ENCODE data around the gene RFX2.
"Not testable (repeated sequence)": the region's sequence is repeated elsewhere in the genome, so short reads cannot be mapped to it uniquely, and the experiment has no call there.

RFX2 gene

DNA sequence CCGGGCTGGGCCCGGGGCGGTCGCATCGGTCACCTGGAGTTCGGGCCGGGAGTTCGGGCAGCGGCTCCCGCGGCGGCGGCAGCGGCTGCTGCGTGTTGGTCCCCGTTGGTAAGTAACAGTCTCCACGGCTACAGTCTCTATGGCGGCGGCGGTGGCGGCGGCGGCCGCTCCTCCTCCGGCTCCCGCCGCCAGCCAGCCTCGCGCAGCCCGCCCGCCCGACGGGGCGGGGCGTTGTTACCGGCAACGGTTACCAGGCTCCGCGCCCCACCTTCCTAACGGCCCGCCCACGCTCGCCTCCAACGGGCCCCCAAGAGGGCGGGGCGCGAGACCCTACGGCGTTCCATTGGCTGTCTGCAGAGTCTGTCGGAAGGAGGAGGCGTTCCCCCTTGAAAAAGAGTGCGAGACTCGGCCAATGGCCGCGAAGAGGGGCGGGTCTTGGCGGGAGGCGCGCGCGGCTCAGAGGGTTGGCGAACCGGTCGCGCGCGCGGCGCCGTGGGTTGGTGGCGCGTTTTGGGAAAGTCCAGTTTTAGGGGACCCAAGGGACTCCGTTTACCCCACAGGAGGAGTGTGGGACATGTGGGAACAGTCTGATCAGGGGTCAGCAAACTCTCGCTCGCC lies at the start of gene RFX2:
RFX2 (minus strand) TSS at position 141 of the 618 bp plus-strand sequence. CDS start 63,004 bp downstream, outside the sequence.
- peak; percentile 99 for DNase-seq (ENCODE audit: low spot score)

DNA sequence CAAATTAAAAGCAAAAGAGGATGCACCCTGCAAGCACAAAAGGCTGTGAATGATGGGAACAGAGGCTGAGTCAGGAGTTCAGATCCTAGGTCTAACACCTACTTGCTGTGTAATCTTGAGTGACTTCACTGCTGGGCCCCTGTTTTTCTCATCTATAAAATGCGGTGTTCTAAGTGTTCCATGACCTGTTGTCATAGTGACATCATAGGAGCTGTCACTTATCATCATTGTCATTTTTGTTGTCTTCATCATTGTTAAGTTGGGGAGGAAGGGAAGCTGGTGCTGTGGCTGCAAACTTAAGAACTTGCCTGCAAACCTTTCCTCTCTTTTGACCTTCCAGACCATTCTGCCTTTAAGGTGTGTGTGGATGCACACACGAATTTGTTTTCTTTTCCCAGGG lies 45.7 kb upstream of the RFX2 start:
- DNase-seq (ENCODE audit: low spot score) = no peak

- DNase-seq (ENCODE audit: low spot score) = no peak
Observed at GRCh38 chr19:6150289-6150688, 40.0 kb upstream of the RFX2 start.

DNA sequence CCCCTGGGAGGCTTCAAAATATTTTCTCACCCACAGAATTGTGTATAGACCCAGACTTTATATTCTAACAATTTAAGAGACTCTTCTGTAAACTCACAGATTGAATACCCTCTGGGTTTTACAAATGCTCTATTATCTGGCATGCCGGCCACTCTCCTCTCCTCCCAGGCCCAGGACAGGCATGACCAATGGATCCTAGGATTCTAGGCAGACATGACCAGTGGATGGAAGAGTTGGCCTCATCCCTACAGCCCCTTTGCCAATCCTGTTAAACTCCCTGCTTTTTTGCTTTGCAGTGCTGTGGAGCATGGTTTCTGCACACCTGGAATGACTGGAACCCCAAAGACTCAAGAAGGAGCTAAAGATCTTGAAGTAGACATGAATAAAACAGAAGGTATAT lies 30.9 kb upstream of the RFX2 start:
- no peak for DNase-seq (ENCODE audit: low spot score)

GRCh38 chr19:6138511-6138910 lies 28.2 kb upstream of the RFX2 start:
- no peak for DNase-seq (ENCODE audit: low spot score)

DNA sequence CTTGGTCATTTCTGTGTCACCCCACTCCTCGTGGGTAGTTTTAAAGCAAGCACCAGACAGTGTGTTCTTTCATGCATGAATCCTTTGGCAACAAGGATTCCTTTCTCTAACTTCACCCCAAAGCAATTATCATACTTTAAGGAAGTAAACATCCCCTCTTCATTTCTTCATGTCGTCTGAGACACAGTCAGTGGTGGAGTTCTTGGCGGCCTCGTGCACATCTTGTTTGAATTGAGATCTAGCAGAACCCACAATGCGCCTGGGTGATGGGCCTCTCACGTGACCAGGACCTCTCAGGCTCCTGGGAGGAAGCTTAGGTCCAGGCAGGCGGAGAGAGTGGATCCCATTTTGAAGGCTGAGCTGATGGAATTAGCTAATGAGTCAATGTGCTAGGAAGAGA lies 27.8 kb upstream of the RFX2 start:
- DNase-seq (ENCODE audit: low spot score) = peak; percentile 53

DNA sequence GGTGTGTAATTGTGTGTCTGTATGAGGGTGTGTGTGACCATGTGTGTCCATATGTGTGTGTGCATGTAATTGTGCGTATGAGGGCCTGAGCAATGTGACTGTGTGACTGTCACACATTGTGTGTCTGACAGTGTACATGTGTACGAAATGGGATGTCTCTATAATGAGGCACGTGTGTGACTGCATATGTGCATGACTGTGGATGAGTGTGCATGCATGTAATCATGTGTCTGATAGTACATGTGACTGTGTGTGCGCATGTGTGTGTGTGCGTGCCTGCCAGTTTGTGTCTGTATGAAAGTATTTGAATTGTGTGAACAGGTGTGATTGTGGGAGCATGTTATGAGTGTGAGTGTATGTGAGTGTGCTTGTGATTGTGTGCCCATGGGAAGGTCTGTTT lies 22.9 kb upstream of the RFX2 start:
- DNase-seq (ENCODE audit: low spot score) = no peak

DNA sequence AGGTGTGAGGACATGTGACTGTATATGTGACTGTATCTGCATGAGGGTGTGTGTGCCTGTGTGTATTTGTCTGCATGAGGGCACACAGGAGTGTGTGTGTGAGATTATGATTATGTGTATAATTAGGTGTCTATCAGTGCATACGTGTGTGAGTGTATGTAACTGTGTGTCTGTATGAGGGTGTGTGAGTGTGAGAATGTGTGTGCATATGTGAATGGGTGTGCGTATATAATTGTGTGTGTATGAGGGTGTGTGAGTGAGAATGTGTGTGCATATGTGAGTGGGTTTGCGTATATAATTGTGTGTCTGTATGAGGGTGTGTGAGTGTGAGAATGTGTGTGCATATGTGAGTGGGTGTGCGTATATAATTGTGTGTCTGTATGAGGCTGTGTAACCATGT lies 22.2 kb upstream of the RFX2 start:
- DNase-seq (ENCODE audit: low spot score) = no peak

GRCh38 chr19:6127716-6128335 lies 17.5 kb upstream of the RFX2 start:
- no peak for DNase-seq (ENCODE audit: low spot score)

DNA sequence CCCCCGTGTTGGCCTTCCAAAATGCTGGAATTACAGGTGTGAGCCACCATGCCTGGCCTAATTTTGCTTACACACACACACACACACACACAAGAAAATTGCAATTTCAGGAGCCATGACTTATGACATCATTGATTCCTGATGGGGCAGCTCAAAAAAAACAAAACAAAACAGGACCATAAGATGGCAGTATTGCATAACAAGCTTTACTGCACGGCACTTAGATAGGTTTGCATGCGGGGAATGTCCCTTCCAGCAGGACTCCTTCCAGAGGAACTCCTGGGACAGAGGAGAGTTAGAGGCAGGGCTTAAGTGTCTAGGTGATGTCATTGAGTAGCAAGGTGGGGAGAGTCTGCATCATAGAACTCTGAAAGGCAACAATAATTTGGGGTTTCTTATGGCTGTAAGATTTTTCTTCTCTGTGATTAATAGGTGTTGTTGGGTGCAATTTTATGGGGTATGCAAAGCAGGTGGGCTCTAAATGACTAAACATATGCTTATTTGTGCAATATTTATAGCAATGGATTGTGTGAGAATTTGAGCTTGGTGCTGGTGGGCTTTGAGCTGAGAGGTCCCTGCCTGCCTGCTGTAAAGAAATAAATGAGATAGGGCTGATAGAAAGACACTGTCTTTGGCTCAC lies 16.2 kb upstream of the RFX2 start:
- DNase-seq (ENCODE audit: low spot score) = peak; percentile 71

DNA sequence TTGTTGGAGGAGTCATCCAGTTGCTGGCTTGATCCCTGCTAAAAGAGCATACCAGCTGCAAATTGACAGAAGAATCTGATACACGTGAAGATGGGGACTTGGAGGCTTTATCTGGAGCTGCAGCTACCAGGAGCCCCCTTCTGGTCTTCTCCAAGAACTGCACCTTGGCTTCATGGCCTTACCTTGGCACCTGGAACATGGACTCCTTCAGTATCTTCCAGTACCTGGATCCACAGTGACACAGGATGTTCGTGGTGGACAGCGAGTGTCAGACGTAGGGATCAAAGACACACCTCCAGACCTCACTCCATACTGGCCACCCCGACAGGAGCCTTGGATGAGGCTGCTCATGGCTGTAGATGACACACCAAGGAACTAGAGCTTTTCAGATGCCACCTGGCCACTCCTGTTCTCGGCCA lies 15.3 kb upstream of the RFX2 start:
- peak; percentile 57 for DNase-seq (ENCODE audit: low spot score)

- DNase-seq (ENCODE audit: low spot score) = no peak
Observed at GRCh38 chr19:6119031-6119430, 8.7 kb upstream of the RFX2 start.

DNA sequence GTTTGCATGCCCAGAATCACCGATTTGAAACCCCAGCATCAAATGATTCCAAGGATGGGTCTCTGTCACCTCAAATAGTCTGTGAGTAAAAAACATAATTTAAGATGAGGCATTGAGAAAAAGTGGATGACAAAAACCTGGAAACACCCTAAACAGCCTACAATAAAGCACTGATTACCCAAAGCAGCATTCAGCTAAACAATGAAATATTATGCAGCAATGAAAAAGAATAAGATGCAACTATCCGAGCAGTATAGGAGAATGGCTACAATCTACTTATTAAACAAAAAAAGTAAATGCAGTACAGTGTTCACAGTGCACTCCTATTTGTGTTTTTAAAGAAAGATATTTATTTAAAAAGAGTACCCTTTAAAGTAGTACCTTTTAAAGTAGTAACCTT lies 7.7 kb upstream of the RFX2 start:
- no peak for DNase-seq (ENCODE audit: low spot score)

DNA sequence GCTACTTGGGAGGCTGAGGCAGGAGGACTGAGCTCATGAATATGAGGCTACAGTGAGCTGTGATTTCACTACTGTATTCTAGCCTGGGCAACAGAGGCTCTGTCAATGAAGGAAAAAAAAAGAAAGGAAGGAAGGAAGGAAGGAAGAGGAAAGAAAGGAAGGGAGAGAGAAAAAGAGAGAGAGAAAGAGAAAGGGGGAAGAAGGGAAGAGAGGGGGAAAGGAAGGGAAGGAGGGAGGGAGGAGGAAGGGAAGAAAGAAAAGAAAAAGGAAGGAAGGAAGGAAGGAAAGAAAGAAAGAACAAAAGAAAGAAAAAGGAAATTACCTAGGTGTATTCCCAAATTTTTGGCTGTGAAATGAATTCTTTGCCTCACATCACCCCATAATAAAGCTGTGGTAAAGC lies 7.2 kb upstream of the RFX2 start:
- no peak for DNase-seq (ENCODE audit: low spot score)

GRCh38 chr19:6116749-6117430 lies 6.6 kb upstream of the RFX2 start:
- DNase-seq (ENCODE audit: low spot score) = no peak

- no peak for DNase-seq (ENCODE audit: low spot score)
Observed at GRCh38 chr19:6115992-6116391, 5.7 kb upstream of the RFX2 start.

DNA sequence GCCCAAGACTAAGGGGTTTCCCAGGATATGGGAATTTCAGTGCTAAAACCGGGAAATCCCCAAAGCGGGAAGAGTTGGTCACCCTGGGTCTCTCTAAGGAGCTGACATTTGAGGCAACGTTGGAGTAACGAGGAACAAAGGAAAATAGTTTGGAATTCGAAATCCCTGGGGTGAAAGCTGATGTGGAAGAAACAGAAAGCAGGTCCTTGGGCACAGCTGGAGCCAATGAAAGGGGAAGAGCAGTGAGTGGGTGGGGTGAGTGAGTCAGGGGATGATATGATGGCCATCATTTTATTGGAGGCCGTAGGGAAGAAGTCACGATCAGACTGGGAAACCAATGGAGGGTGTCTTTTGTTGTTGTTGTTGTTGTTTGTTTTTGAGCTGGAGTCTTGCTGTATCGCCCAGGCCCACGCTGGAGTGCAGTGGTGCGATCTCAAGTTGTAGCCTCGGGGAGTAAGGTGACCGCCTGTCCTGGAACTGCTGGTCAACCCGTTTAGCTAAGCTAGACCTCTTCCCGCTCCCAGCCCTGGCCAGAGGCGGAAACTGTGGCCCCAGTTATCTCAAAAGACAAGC lies 3.4 kb upstream of the RFX2 start:
- no peak for DNase-seq (ENCODE audit: low spot score)

GRCh38 chr19:6109947-6110346 lies 353 bp downstream of the RFX2 start:
- DNase-seq (ENCODE audit: low spot score) = no peak

DNA sequence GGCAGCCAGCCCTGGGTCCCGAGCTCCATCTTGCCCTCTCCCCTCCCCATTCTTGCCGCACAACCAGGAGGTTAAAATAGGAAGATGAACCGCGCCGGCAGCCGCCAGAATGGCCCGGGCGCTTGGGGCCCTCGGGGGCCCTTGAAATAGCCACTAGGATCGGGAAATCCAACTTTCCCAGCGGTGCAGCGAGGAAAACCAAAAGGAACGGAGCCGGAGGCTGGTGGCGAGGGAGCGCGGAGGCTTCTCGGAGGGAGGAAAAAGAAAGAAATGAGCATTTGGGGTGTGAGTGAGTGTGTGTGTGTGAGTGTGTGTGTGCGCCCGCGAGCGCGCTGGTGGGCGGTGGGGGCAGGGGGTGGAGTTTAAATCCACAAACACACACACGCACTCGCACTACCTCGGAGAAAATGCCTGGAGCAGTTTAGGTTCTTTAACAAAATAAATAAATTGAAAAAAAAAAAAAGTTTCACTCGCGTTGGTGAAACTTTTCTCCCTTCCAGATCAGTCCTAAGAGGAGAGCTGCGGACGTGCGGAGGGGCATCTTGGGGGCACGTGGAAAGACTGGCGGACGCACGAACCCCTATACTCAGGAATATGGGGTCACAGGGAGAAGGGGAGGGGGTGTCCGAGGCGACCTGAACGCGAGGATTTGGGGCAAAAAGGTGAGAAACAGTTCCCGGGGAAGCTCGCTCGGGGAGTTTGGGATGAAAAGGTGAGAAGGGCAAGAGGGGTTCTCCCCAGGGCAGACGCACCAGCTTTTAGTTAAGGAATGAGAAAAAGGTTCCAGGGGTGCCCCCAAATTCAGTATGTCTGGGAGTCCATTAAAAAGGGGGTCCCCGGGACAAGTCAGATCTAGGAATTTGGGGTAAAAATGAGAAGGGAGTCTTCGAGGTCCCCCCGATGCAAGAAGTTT lies 1.3 kb downstream of the RFX2 start:
- DNase-seq (ENCODE audit: low spot score) = no peak

GRCh38 chr19:6106643-6107294 lies 3.5 kb downstream of the RFX2 start:
- DNase-seq (ENCODE audit: low spot score) = not testable (repeated sequence)

DNA sequence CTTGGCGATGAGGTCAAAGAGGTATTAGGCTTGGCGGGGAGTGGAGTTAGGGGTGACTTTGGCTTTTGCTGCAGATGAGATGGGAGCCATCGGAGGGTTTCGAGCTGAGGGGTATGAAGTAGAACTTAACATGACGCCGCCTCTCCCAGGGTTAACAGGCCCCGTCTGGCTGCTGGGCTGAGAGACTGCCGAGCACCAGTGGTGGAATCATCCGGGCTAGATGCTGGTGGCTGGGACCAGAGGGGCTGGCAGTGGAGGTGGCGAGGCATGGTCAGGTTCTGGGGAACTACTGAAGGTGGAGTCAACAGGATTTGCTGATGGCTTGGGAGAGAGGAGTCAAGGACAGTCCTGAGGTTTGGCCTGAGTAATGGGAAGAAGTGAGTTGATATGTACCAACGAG lies 4.9 kb downstream of the RFX2 start:
- DNase-seq (ENCODE audit: low spot score) = no peak

Measured in COLO829 (cell line).